ENCODE results near the gene TENM3.

The TENM3 gene

DNA sequence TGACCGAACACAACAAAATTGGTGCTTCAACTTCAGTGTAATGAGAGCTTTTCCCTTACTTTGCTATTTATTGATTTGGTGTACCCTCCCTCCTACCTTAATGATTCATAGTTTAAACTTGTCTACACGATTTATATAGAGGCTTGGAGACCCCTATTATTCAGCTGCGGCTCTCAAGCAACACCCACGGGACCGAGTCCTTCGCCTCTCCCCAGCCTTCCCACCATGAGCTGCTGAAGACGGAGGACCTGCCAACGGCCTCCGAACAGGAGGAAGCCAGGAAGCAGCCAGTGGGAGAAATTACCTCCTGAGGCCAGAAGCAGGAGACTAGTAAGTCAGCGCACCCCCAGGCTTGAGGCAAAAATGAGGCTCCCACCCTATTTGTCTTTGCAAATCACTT lies 595.3 kb downstream of the TENM3 start:
- no peak overlapping the region for H3K4me3 ChIP-seq (replicated peaks in 1 of 2; ENCODE audit: low read depth in 2 of 2, low read length in 2 of 2)
- TF ChIP-seq, protein P1, sequence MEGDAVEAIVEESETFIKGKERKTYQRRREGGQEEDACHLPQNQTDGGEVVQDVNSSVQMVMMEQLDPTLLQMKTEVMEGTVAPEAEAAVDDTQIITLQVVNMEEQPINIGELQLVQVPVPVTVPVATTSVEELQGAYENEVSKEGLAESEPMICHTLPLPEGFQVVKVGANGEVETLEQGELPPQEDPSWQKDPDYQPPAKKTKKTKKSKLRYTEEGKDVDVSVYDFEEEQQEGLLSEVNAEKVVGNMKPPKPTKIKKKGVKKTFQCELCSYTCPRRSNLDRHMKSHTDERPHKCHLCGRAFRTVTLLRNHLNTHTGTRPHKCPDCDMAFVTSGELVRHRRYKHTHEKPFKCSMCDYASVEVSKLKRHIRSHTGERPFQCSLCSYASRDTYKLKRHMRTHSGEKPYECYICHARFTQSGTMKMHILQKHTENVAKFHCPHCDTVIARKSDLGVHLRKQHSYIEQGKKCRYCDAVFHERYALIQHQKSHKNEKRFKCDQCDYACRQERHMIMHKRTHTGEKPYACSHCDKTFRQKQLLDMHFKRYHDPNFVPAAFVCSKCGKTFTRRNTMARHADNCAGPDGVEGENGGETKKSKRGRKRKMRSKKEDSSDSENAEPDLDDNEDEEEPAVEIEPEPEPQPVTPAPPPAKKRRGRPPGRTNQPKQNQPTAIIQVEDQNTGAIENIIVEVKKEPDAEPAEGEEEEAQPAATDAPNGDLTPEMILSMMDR (IDR thresholded peaks at IDR 0.05; ENCODE audit: low read depth, low read length): no peak
- DNase-seq (ENCODE audit: low read depth in 2 of 2): no peak

DNA sequence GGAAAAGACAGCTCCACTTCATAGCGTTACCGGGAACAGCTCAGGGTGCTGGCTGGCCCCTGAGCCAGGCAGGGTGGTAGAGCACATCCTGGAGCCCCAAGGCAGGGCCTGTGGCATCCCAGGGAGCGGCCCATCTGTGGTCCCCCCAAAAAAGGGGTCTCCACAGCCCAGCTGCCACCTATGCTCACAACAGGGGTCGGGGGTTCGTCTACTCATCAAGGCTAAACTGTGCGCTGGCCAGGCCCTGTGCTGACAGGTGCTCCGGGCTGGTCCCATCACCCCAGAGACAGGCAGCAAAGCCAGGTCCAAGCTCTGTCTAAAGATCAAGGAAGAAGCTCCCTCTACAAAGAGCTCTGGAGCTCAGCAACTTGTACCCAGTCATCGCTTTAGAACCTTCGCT lies 596.1 kb downstream of the TENM3 start:
- no peak for DNase-seq (ENCODE audit: low read depth in 2 of 2)
- no peak overlapping the region for H3K4me3 ChIP-seq (replicated peaks in 1 of 2; ENCODE audit: low read depth in 2 of 2, low read length in 2 of 2)
- TF ChIP-seq, protein P1 (IDR thresholded peaks at IDR 0.05; ENCODE audit: low read depth, low read length): no peak

DNA sequence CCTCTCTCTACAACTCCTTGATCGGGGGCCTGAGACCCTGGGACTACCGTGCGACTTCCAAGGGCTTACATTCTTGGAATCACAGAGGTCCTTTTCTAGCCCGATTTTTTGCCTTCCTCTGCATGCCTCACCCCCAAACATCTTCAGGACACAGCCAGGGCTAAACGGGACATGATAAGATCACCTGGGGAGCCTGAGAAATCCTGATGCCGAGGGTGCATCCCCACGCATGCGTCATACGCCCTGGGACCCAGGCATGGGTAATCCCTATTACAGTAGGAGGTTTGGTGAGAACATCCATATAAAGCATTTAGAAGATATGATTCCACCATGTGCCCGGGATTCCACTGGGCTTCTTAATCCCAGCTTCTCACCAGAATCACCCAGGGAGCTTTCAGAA lies 596.9 kb downstream of the TENM3 start:
- H3K4me3 ChIP-seq (replicated peaks in 1 of 2; ENCODE audit: low read depth in 2 of 2, low read length in 2 of 2): no peak overlapping the region
- DNase-seq (ENCODE audit: low read depth in 2 of 2): no peak
- TF ChIP-seq, protein P1 (IDR thresholded peaks at IDR 0.05; ENCODE audit: low read depth, low read length): no peak

DNA sequence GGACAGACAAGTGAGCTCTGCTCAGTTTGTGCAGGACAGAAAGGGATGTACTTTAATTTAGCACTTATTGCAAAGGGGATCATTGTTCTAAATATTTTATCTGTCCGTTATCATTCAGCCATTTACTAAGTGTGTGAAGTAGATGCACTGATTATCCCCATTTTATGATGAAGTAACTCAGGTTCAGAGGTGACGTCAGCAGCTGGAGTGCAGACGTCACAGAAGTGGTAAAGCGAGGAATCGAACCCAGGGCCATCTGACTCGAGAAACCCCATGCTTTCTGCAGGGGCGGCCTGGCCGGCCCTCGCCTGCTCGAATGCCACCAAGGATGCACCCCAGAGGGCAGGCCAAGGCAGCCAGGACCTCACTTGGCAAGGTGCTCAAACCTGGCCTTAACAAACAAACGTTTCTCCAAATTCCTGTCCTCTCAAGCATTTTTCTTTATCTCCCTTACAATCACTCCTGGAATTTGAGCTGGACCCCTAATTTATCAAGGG lies 599.0 kb downstream of the TENM3 start:
- TF ChIP-seq, protein P1 (IDR thresholded peaks at IDR 0.05; ENCODE audit: low read depth, low read length): no peak
- H3K4me3 ChIP-seq (replicated peaks in 1 of 2; ENCODE audit: low read depth in 2 of 2, low read length in 2 of 2): no peak overlapping the region

DNA sequence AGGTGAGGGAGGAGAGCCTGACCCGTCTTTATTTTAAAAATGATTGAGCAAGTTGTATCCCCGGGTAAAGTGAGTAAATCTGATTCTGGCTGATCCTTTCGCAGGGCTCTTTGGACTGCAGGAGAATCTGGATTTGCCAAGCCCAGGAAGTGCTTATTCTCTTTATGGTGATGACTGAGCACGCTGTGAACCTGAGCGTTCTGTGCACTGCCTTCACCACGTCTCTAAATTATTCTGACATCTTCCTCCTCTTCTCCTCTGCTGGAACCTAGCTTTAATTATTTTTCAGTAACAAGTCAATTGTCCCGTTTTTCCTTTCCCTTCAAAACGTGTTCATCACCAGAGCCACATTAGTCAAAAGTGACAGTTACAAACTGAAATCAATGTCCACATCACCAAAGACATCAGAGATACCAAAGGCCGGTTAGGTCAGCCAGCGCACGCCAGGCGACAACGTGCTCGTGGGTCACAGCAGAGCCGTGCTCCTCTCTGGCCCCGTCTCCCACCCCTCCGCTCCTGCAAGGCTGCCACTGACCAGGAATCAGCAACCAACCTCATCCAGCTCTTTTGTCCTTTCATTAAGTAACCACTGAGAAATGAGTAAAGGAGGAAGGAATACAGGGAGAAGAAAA lies 599.7 kb downstream of the TENM3 start:
- no peak for DNase-seq (ENCODE audit: low read depth in 2 of 2)
- H3K4me3 ChIP-seq (replicated peaks in 1 of 2; ENCODE audit: low read depth in 2 of 2, low read length in 2 of 2): no peak overlapping the region
- TF ChIP-seq, protein P1 (IDR thresholded peaks at IDR 0.05; ENCODE audit: low read depth, low read length): no peak

More for the DNA sequence above, 599.0 kb downstream of the TENM3 start:
- DNase-seq (ENCODE audit: low read depth in 2 of 2): no peak

DNA sequence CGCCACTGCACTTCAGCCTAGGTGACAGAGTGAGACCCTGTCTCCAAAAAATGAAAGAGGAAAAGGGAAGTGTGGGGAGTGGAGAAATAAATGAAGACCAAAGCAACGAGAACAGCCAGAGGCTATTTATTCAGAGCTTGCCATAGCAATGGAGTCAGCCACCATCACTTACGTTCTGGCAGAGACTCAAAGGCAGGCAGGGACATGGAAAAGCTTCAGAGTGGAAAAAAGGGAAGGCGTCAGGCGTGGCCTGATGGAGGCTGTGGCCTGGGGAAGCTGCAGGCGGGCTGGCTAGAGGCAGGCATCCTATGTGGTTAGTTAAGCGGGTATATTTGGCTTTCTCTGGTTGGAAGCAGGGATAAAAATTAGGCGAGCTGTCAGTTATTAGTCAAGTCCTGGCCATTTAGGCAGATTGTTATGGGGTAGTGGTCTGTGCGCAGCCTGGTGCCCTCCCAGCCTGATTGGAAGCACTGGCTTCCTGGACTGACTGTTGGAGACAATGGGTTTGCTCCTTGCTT lies 600.7 kb downstream of the TENM3 start:
- no peak overlapping the region for H3K4me3 ChIP-seq (replicated peaks in 1 of 2; ENCODE audit: low read depth in 2 of 2, low read length in 2 of 2)
- TF ChIP-seq, protein P1 (IDR thresholded peaks at IDR 0.05; ENCODE audit: low read depth, low read length): no peak
- no peak for DNase-seq (ENCODE audit: low read depth in 2 of 2)
